H9 (cell line): ENCODE measurements around the gene TMTC2. TPM values are rescaled to one million over a fixed set of nuclear protein-coding genes. Genes with fewer than 3 reads are reported as not detected.

Source experiments
- DNase-seq: peaks from one replicate; pipeline ENCODE4 v3.0.0-alpha.2; 2017
- H2AFZ ChIP-seq: one replicate; pipeline ENCODE4 v1.6.1; 2013; ENCODE audit warnings: mild to moderate bottlenecking, low read length, control low read depth, moderate library complexity
- H2AK5ac ChIP-seq: 2 replicates; pipeline ENCODE4 v1.6.1; 2013; ENCODE audit warnings: low read length, control low read depth, mixed read lengths; ENCODE audit not compliant: insufficient read length
- H2BK120ac ChIP-seq: one replicate; pipeline ENCODE4 v1.6.1; 2013; ENCODE audit warnings: low read depth, mild to moderate bottlenecking, low read length, control low read depth, inconsistent platforms; ENCODE audit not compliant: poor library complexity, severe bottlenecking
- H2BK12ac ChIP-seq: 2 replicates; pipeline ENCODE4 v1.6.1; 2013; ENCODE audit warnings: low read length, control low read depth, mixed read lengths, low read depth; ENCODE audit not compliant: insufficient read length
- H2BK15ac ChIP-seq: 2 replicates; pipeline ENCODE4 v1.6.1; 2013; ENCODE audit warnings: low read depth, low read length, control low read depth
- H2BK20ac ChIP-seq: one replicate; pipeline ENCODE4 v1.6.1; 2013; ENCODE audit warnings: low read depth, mild to moderate bottlenecking, low read length, control low read depth, inconsistent platforms; ENCODE audit not compliant: poor library complexity, severe bottlenecking
- H2BK5ac ChIP-seq: 2 replicates; pipeline ENCODE4 v1.6.1; 2013; ENCODE audit warnings: low read length, control low read depth, mixed read lengths; ENCODE audit not compliant: insufficient read length
- H3K14ac ChIP-seq: 2 replicates; pipeline ENCODE4 v1.6.1; 2013; ENCODE audit warnings: low read length, control low read depth; ENCODE audit not compliant: insufficient read depth
- H3K18ac ChIP-seq: 2 replicates; pipeline ENCODE4 v1.6.1; 2013; ENCODE audit warnings: low read depth, mild to moderate bottlenecking, mixed read lengths, low read length, control low read depth; ENCODE audit not compliant: insufficient read length
- H3K23ac ChIP-seq: 2 replicates; pipeline ENCODE4 v1.6.1; 2013; ENCODE audit warnings: low read length, control low read depth, mixed read lengths, low read depth; ENCODE audit not compliant: insufficient read length
- H3K23me2 ChIP-seq: 2 replicates; pipeline ENCODE4 v1.6.1; 2013; ENCODE audit warnings: low read depth, mild to moderate bottlenecking, mixed read lengths, low read length, control low read depth; ENCODE audit not compliant: insufficient read length, poor library complexity, severe bottlenecking
- H3K27ac ChIP-seq: 2 replicates; pipeline ENCODE4 v1.5.1; 2013; ENCODE audit warnings: low read length, control low read depth, mixed read lengths, low read depth; ENCODE audit not compliant: insufficient read length
- H3K27me3 ChIP-seq: 2 replicates; pipeline ENCODE4 v1.6.1; 2013; ENCODE audit warnings: low read length, control low read depth, inconsistent platforms; ENCODE audit not compliant: insufficient read depth
- H3K4ac ChIP-seq: 2 replicates; pipeline ENCODE4 v1.6.1; 2013; ENCODE audit warnings: low read depth, mild to moderate bottlenecking, control low read depth, inconsistent platforms, low read length, moderate library complexity
- H3K4me1 ChIP-seq: 2 replicates; pipeline ENCODE4 v1.6.1; 2013; ENCODE audit warnings: low read length, control low read depth, inconsistent platforms; ENCODE audit not compliant: insufficient read depth
- H3K4me2 ChIP-seq: 2 replicates; pipeline ENCODE4 v1.6.1; 2013; ENCODE audit warnings: low read length, control low read depth, mixed read lengths; ENCODE audit not compliant: insufficient read length, insufficient read depth
- H3K56ac ChIP-seq: 2 replicates; pipeline ENCODE4 v1.6.1; 2013; ENCODE audit warnings: low read depth, mild to moderate bottlenecking, mixed read lengths, low read length, control low read depth; ENCODE audit not compliant: insufficient read length
- H3K79me1 ChIP-seq: 2 replicates; pipeline ENCODE4 v1.6.1; 2013; ENCODE audit warnings: low read depth, mild to moderate bottlenecking, moderate library complexity, low read length, control low read depth, inconsistent platforms; ENCODE audit not compliant: insufficient read depth, poor library complexity, severe bottlenecking
- H3K79me2 ChIP-seq: 2 replicates; pipeline ENCODE4 v1.6.1; 2013; ENCODE audit warnings: low read length, control low read depth, inconsistent platforms; ENCODE audit not compliant: insufficient read depth
- H3K9ac ChIP-seq: 2 replicates; pipeline ENCODE4 v1.6.1; 2013; ENCODE audit warnings: low read length, control low read depth, mixed read lengths; ENCODE audit not compliant: insufficient read length; ENCODE audit errors: extremely low read depth
- H3K9me3 ChIP-seq: one replicate; pipeline ENCODE4 v1.6.1; 2013; ENCODE audit warnings: low read depth, low read length, inconsistent platforms; ENCODE audit not compliant: control insufficient read depth
- H3T11ph ChIP-seq: one replicate; pipeline ENCODE4 v1.6.1; 2013; ENCODE audit warnings: mild to moderate bottlenecking, low read length, control low read depth, inconsistent platforms
- H4K20me1 ChIP-seq: one replicate; pipeline ENCODE4 v1.6.1; 2013; ENCODE audit not compliant: control insufficient read depth, insufficient read length, insufficient read depth
- H4K5ac ChIP-seq: 2 replicates; pipeline ENCODE4 v1.6.1; 2013; ENCODE audit warnings: low read depth, mild to moderate bottlenecking, mixed read lengths, low read length, control low read depth; ENCODE audit not compliant: insufficient read length
- H4K8ac ChIP-seq: replicated peaks from 2 replicates; pipeline ENCODE4 v1.6.1; 2013; ENCODE audit warnings: low read length, control low read depth, mixed read lengths, low read depth; ENCODE audit not compliant: insufficient read length
- H4K91ac ChIP-seq: 2 replicates; pipeline ENCODE4 v1.6.1; 2013; ENCODE audit warnings: low read depth, mild to moderate bottlenecking, moderate library complexity, mixed read lengths, low read length, control low read depth; ENCODE audit not compliant: insufficient read length
- H3K27ac Mint-ChIP-seq, 3 experiments: 2 replicates in 2 of 3; 3 replicates in 1 of 3; pipeline ENCODE4 v1.8.0; 2020 to 2021; ENCODE audit warnings: mixed read lengths in 3 of 3, mild to moderate bottlenecking in 1 of 3, moderate library complexity in 1 of 3
- H3K27me3 Mint-ChIP-seq: 2 replicates; pipeline ENCODE4 v1.8.0; 2021; ENCODE audit warnings: low read depth, mild to moderate bottlenecking, moderate library complexity, mixed read lengths
- H3K36me3 Mint-ChIP-seq, 3 experiments: 2 replicates in 2 of 3; 3 replicates in 1 of 3; pipeline ENCODE4 v1.8.0; 2020 to 2021; ENCODE audit warnings: low read depth in 3 of 3, mixed read lengths in 3 of 3; ENCODE audit not compliant: insufficient read depth in 1 of 3
- H3K4me1 Mint-ChIP-seq, 2 experiments: 2 replicates each; pipeline ENCODE4 v1.8.0; 2020; ENCODE audit warnings: mixed read lengths in 2 of 2
- H3K4me3 Mint-ChIP-seq, 2 experiments: 2 replicates in 1 of 2; 3 replicates in 1 of 2; pipeline ENCODE4 v1.8.0; 2020 to 2021; ENCODE audit warnings: mild to moderate bottlenecking in 2 of 2, mixed read lengths in 2 of 2, moderate library complexity in 1 of 2
- H3K9me3 Mint-ChIP-seq, 2 experiments: 2 replicates in 1 of 2; 3 replicates in 1 of 2; pipeline ENCODE4 v1.8.0; 2020; ENCODE audit warnings: mild to moderate bottlenecking in 2 of 2, mixed read lengths in 2 of 2, moderate library complexity in 1 of 2
- CTCF ChIP-seq: fragments of 200-600 bp; sonication (generic); conservative IDR thresholded peaks from 3 replicates; pipeline ENCODE4 v1.8.0; 2021; ENCODE audit warnings: antibody characterized with exemption, mild to moderate bottlenecking
- WGBS: extraction: QIAGEN DNeasy Blood & Tissue Kit; methylation state at CpG from one replicate; pipeline ENCODE4 v1.1.7; 2013; ENCODE audit warnings: missing lambda C conversion rate, low lambda C conversion rate, mixed read lengths; ENCODE audit not compliant: insufficient read length; ENCODE audit errors: extremely low coverage; 5-methylcytosine and 5-hydroxymethylcytosine counted together
- total RNA-seq: library from RNA; stranded (reverse); gene quantifications from 2 replicates; pipeline ENCODE4 v1.2.1, GENCODE V29; 2021

TMTC2 gene
- total RNA-seq, 1 experiment from 2014 or later = 3.1 TPM

- Histone ChIP-seq H3K27me3 (no peaks in the 10 kb centered on the region), H2BK12ac (no peak overlapping the region), H3K27ac (no peak overlapping the region), H2BK5ac (no peak overlapping the region), H3K4ac (no peak overlapping the region), H2BK20ac (no peak overlapping the region), H4K5ac (no peak overlapping the region), H3K23ac (no peak overlapping the region), H3T11ph (no peak overlapping the region), H3K23me2 (no peaks in the 10 kb centered on the region), H3K4me1 (peaks cover 6% of the 10 kb centered on the region; the same call in 1 of the 2 replicates), H2BK15ac (no peak overlapping the region), H2AFZ (no peak overlapping the region), H2AK5ac (no peak overlapping the region), H4K8ac (no peak overlapping the region), H4K91ac (no peak overlapping the region), H2BK120ac (no peak overlapping the region), H3K9me3 (no peaks in the 10 kb centered on the region), H3K18ac (no peak overlapping the region), H3K4me2 (no peak overlapping the region), H4K20me1 (no peaks in the 10 kb centered on the region), H3K79me1 (no peaks in the 10 kb centered on the region), H3K56ac (no peak overlapping the region), H3K14ac (no peak overlapping the region), H3K9ac (no peak overlapping the region), H3K79me2 (no peaks in the 10 kb centered on the region)
- Mint-ChIP-seq H3K4me3 (no peak overlapping the region), H3K9me3 (no peaks in the 10 kb centered on the region; a peak in 1 of 5 replicates), H3K36me3 (peaks cover 0 to 9% (median 4%) of the 10 kb centered on the region in 3 experiments; a peak in 5 of 7 replicates), H3K4me1 (peaks cover 9 to 10% of the 10 kb centered on the region in 2 experiments), H3K27me3 (no peaks in the 10 kb centered on the region), H3K27ac (0 out of 7 replicates have a peak overlapping the region, but pooled peaks of 1 of the 3 experiments have one; percentile 36)
- DNase-seq = no peak
- WGBS = no CpG with 5 or more reads among the region's 3 CpGs
- no peak for TF ChIP-seq CTCF
Observed at GRCh38 chr12:83084516-83085234, 398.0 kb downstream of the TMTC2 start.
